IPS-20b (cell line): ENCODE results near the gene CUX1.

Experiments
- H3K27ac ChIP-seq: one replicate; pipeline ENCODE4 v1.5.1; 2013; ENCODE audit warnings: low read length
- H3K27me3 ChIP-seq: 2 replicates; pipeline ENCODE4 v1.6.1; 2013; ENCODE audit warnings: mild to moderate bottlenecking, low read length, inconsistent platforms; ENCODE audit not compliant: insufficient read depth
- H3K36me3 ChIP-seq: 2 replicates; pipeline ENCODE4 v1.6.1; 2013; ENCODE audit warnings: low read depth, mild to moderate bottlenecking, inconsistent platforms, low read length, moderate library complexity; ENCODE audit not compliant: insufficient read depth
- H3K4me1 ChIP-seq: 2 replicates; pipeline ENCODE4 v1.6.1; 2013; ENCODE audit warnings: mild to moderate bottlenecking, control low read depth, inconsistent platforms, low read length, moderate library complexity; ENCODE audit not compliant: insufficient read depth
- H3K4me3 ChIP-seq: 2 replicates; pipeline ENCODE4 v1.5.1; 2013; ENCODE audit warnings: mild to moderate bottlenecking, low read length, inconsistent platforms
- H3K9ac ChIP-seq: 2 replicates; pipeline ENCODE4 v1.6.1; 2013; ENCODE audit warnings: low read depth, mild to moderate bottlenecking, inconsistent platforms, low read length, moderate library complexity
- H3K9me3 ChIP-seq: 2 replicates; pipeline ENCODE4 v1.6.1; 2013; ENCODE audit warnings: mild to moderate bottlenecking, low read depth, low read length, inconsistent platforms; ENCODE audit not compliant: insufficient read depth

CUX1 gene

DNA sequence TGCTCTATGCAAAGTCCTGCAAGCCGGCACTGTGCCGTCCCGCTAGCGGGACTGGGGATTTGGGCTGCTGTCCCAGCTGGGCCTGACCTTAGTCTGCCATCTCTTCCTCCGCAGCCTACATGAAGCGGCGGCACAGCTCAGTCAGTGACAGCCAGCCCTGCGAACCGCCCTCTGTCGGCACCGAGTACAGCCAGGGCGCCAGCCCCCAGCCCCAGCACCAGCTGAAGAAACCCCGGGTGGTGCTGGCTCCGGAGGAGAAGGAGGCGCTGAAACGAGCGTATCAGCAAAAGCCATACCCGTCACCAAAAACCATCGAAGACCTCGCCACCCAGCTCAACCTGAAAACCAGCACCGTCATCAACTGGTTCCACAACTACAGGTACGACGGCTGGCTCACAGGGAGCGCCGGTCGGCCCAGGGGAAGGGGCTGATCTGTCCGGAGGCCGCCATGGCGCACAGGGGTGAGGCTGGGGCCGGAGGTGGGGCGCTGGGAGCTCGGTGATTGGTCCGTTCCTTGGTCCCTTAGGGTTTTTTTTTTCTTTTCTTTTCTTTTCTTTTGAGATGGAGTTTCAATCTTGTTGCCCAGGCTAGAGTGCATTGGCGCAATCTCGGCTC, 421.9 kb downstream of the CUX1 start:
- Histone ChIP-seq H3K4me3 (no peak overlapping the region), H3K27me3 (no peaks in the 10 kb centered on the region), H3K9me3 (no peaks in the 10 kb centered on the region), H3K9ac (no peak overlapping the region), H3K27ac (no peak overlapping the region), H3K36me3 (peaks cover 37% of the 10 kb centered on the region), H3K4me1 (no peaks in the 10 kb centered on the region)

GRCh38 chr7:102241431-102241830, 424.0 kb downstream of the CUX1 start:
- Histone ChIP-seq H3K9ac (no peak overlapping the region), H3K4me3 (no peak overlapping the region), H3K27me3 (no peaks in the 10 kb centered on the region), H3K27ac (no peak overlapping the region), H3K9me3 (no peaks in the 10 kb centered on the region), H3K36me3 (peaks cover 34% of the 10 kb centered on the region), H3K4me1 (no peaks in the 10 kb centered on the region)

DNA sequence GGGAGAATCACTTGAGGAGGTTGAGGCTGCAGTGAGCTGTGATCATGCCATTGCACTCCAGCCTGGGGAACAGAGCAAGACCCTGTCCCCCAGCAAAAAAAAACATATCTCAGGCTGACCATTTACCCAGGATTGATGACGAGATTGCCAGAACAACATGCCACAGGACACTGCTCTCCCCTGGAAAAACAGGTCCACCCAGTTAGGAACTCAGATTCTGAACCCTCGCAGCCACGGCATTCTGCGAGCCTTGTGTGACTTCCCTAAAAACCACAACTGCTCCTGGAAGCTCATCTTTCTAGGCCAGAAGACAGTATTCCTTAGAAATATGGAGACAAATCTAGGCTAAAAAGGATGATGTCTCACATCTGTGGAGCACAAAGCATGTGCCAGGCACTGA, 427.2 kb downstream of the CUX1 start:
- H3K27me3 ChIP-seq = no peaks in the 10 kb centered on the region
- H3K4me3 ChIP-seq = no peak overlapping the region
- no peaks in the 10 kb centered on the region for H3K4me1 ChIP-seq
- H3K9me3 ChIP-seq = no peaks in the 10 kb centered on the region
- H3K36me3 ChIP-seq = peaks cover 34% of the 10 kb centered on the region
- no peak overlapping the region for H3K27ac ChIP-seq
- H3K9ac ChIP-seq = no peak overlapping the region

DNA sequence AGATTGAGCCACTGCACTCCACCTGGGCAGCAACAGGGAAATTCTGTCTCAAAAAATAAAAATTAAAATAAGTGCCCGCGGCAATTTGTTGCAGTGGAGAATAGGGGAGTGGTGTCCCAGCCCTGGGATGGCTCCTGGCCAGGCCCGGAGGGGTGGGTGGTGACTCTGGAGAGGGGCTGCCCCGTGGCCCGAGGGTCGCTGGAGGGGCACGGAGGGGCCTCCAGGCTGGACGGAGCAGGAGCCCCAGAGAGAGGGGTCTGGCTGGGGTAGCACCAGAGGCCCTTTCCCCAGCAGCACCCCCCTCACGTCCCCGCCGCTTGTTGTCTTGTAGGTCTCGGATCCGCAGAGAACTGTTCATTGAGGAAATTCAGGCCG, 430.6 kb downstream of the CUX1 start:
- Histone ChIP-seq H3K27ac (no peak overlapping the region), H3K4me1 (no peaks in the 10 kb centered on the region; the same call in 1 of the 2 replicates), H3K27me3 (no peaks in the 10 kb centered on the region), H3K9ac (no peak overlapping the region), H3K4me3 (no peak overlapping the region), H3K36me3 (peaks cover 24% of the 10 kb centered on the region), H3K9me3 (no peaks in the 10 kb centered on the region)

DNA sequence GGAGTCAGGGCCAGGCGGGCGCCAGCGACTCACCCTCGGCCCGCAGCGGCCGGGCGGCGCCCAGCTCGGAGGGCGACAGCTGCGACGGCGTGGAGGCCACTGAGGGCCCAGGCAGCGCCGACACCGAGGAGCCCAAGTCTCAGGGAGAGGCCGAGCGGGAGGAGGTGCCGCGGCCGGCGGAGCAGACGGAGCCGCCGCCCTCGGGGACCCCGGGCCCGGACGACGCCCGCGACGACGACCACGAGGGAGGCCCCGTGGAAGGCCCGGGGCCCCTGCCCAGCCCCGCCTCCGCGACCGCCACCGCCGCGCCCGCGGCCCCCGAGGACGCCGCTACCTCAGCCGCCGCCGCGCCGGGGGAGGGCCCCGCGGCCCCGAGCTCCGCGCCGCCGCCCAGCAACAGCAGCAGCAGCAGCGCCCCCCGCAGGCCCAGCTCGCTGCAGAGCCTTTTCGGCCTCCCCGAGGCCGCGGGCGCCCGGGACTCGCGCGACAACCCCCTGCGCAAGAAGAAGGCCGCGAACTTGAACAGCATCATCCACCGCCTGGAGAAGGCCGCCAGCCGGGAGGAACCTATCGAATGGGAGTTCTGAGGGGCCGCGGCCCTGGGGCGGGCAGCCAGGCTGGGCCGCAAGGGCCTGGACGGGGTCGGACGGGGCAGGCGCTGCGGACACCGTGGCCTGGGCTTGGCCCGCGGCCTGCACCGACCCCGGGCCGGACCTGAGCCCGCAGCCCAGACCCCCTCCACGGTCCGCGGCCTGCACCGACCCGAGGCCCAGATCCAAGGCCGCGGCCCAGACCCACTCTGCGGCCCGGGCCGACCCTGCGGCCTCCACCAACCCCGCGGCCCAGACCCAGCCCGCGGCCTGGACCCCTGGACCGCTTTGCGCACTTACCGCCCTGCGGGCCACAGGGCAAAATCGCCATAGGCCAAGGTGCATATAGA, 431.3 kb downstream of the CUX1 start:
- Histone ChIP-seq H3K27me3 (no peaks in the 10 kb centered on the region), H3K36me3 (peaks cover 24% of the 10 kb centered on the region), H3K9ac (no peak overlapping the region), H3K4me1 (no peaks in the 10 kb centered on the region; the same call in 1 of the 2 replicates), H3K27ac (no peak overlapping the region), H3K9me3 (no peaks in the 10 kb centered on the region), H3K4me3 (no peak overlapping the region)

- no peaks in the 10 kb centered on the region for H3K9me3 ChIP-seq
- no peaks in the 10 kb centered on the region for H3K27me3 ChIP-seq
- H3K36me3 ChIP-seq = peaks cover 17% of the 10 kb centered on the region
- no peak overlapping the region for H3K27ac ChIP-seq
- H3K4me3 ChIP-seq = no peak overlapping the region
- H3K9ac ChIP-seq = no peak overlapping the region
- H3K4me1 ChIP-seq = no peaks in the 10 kb centered on the region; the same call in 1 of the 2 replicates
Observed at GRCh38 chr7:102251531-102252365, 434.3 kb downstream of the CUX1 start.

GRCh38 chr7:102252366-102252982, 435.0 kb downstream of the CUX1 start:
- H3K36me3 ChIP-seq = peaks cover 17% of the 10 kb centered on the region
- no peaks in the 10 kb centered on the region for H3K27me3 ChIP-seq
- no peaks in the 10 kb centered on the region; the same call in 1 of the 2 replicates for H3K4me1 ChIP-seq
- no peaks in the 10 kb centered on the region for H3K9me3 ChIP-seq
- no peak overlapping the region for H3K4me3 ChIP-seq
- no peak overlapping the region for H3K9ac ChIP-seq
- no peak overlapping the region for H3K27ac ChIP-seq

DNA sequence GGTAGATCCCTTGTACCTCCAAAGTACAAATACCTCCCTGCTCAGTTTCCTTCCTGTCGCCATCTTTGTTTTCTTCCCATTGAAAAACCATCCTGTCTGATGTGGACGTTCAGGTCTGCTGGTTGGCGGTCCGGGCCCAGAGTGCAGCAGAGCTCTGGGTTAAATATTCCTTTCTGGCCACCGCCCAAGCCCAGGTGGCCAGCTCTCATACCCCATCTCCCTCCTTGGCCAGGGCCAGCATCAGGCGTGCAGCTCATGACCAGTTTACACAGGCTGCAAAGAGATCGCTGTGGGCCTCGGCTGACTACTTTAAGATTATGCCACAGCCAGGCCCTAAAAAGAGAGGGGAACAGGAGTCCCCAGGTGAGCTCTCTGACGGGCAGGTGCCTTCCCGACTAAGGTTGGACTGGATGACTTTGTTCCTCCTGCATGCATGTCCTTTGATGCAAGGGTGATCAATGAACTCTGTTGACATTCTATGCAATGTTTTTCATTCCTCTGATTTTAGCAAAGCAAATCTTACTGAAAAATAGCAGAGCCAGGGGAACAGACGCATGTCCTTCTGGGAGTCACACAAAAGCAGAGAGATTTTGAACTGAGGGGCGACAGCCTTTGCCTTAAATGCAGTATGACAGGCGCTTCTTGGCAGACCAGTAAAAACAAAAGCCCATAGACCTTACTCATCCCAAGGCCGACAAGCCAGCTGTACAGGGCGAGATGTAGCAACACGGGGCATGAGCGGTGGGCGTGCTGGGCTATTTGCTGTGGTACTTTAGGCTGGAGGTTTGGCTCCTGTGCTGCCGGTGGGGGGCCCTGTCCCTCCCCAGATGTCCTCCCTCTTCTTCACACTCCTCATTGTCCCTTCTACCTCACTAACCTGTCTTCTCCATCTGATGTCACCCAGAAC, 435.9 kb downstream of the CUX1 start:
- Histone ChIP-seq H3K4me3 (no peak overlapping the region), H3K9me3 (no peaks in the 10 kb centered on the region), H3K27ac (no peak overlapping the region), H3K9ac (no peak overlapping the region), H3K36me3 (peaks cover 17% of the 10 kb centered on the region), H3K4me1 (no peaks in the 10 kb centered on the region; the same call in 1 of the 2 replicates), H3K27me3 (no peaks in the 10 kb centered on the region)

GRCh38 chr7:102253973-102254370, 436.5 kb downstream of the CUX1 start:
- no peaks in the 10 kb centered on the region for H3K9me3 ChIP-seq
- no peaks in the 10 kb centered on the region for H3K27me3 ChIP-seq
- H3K36me3 ChIP-seq = peaks cover 17% of the 10 kb centered on the region
- no peak overlapping the region for H3K27ac ChIP-seq
- no peaks in the 10 kb centered on the region; the same call in 1 of the 2 replicates for H3K4me1 ChIP-seq
- no peak overlapping the region for H3K9ac ChIP-seq
- no peak overlapping the region for H3K4me3 ChIP-seq

DNA sequence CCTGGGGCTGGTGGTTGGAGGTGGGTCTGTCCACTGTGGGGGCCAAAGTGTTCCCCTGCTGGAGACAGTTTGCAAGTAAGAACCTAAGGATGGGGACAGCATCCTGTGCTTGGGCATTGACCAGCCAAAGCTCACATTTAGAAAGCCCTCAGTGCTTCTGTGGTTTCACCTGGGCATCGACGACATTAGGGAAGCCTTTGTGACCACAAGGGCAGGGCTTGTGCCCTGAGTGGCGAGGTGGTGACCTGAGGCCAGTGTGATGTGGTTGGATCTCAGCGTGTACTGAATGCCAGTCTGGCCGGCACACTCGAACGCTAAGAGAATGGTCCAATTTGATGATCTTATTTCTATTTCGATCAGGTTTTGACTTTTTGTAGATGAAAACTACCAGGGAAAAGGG, 437.1 kb downstream of the CUX1 start:
- Histone ChIP-seq H3K9me3 (no peaks in the 10 kb centered on the region), H3K4me1 (no peaks in the 10 kb centered on the region; the same call in 1 of the 2 replicates), H3K4me3 (no peak overlapping the region), H3K36me3 (peaks cover 11% of the 10 kb centered on the region), H3K9ac (no peak overlapping the region), H3K27ac (no peak overlapping the region), H3K27me3 (no peaks in the 10 kb centered on the region)
